MCF 10A (cell line): ENCODE data around the gene RAP1A. TPM values are rescaled to one million over a fixed set of nuclear protein-coding genes. Genes with fewer than 3 reads are reported as not detected.

Experiments used
- BruUV-seq: library from RNA; stranded (reverse); fragments of 400-500 nt; replicated peaks from 2 replicates; lab custom pipeline; 2021; lab: Mats Ljungman, UMichigan
- CTCF ChIA-PET: fragments of 300-600 bp; sonication (Branson Sonifier 250); formaldehyde crosslinking; extraction: SDS; loops from one replicate; lab custom pipeline; 2021; ENCODE audit warnings: antibody characterized with exemption, inconsistent platforms; lab: Yijun Ruan, JAX
- POLR2A ChIA-PET: fragments of 300-600, 350-650 bp; sonication (Branson Sonifier 250); formaldehyde crosslinking; extraction: SDS; loops from one replicate; lab custom pipeline; 2020; ENCODE audit warnings: antibody characterized with exemption, inconsistent platforms; lab: Yijun Ruan, JAX
- DNase-seq: peaks from one replicate; pipeline ENCODE4 v3.0.0-alpha.2; 2018; ENCODE audit not compliant: unreplicated experiment
- H3K27ac Mint-ChIP-seq: one replicate; pipeline ENCODE4 v1.8.0; 2022; ENCODE audit warnings: mild to moderate bottlenecking, low read depth, mixed read lengths; ENCODE audit not compliant: unreplicated experiment
- H3K27me3 Mint-ChIP-seq: one replicate; pipeline ENCODE4 v1.8.0; 2022; ENCODE audit warnings: mixed read lengths; ENCODE audit not compliant: insufficient read depth, unreplicated experiment
- H3K36me3 Mint-ChIP-seq: one replicate; pipeline ENCODE4 v1.8.0; 2022; ENCODE audit warnings: mild to moderate bottlenecking, moderate library complexity, mixed read lengths; ENCODE audit not compliant: insufficient read depth, unreplicated experiment
- H3K4me1 Mint-ChIP-seq: one replicate; pipeline ENCODE4 v1.8.0; 2022; ENCODE audit warnings: mixed read lengths; ENCODE audit not compliant: insufficient read depth, unreplicated experiment
- H3K4me3 Mint-ChIP-seq: one replicate; pipeline ENCODE4 v1.8.0; 2022; ENCODE audit warnings: mild to moderate bottlenecking, moderate library complexity, mixed read lengths; ENCODE audit not compliant: unreplicated experiment
- H3K9me3 Mint-ChIP-seq: one replicate; pipeline ENCODE4 v1.8.0; 2022; ENCODE audit warnings: mixed read lengths; ENCODE audit not compliant: unreplicated experiment
- intact Hi-C: fragments of 100-400 bp; cut with micrococcal nuclease; formaldehyde crosslinking; loops from 2 replicates; pipeline ENCODE4 v1.14.1; 2022
- total RNA-seq: library from RNA; stranded (reverse); gene quantifications from 2 replicates; pipeline ENCODE4 v1.2.3, GENCODE V29; 2022
- TF ChIP-seq, protein P1 (sequence below): fragments of 200-600 bp; IDR thresholded peaks from one replicate; pipeline ENCODE4 v1.8.0; 2022; ENCODE audit warnings: antibody characterized with exemption, mild to moderate bottlenecking; ENCODE audit not compliant: unreplicated experiment

Gene RAP1A
- total RNA-seq, 1 experiment from 2014 or later: 39.3 TPM

DNA sequence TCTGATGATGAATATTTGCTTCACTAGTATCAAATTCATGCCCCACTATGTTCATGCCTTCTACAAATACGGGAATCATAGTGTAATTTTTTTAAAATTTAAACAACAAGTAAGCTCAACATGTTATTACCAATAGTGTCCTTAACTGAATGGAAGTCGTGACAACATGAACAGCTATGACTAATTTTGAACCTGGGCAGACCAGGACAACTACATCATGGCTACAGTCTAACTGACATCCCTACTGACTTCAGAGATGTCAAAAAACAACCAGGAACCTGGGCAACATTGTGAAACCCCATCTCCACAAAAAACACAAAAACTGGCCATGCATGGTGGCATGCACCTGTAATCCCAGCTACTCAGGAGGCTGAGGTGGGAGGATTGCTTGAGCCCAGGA lies 33.5 kb upstream of the RAP1A start:
- intact Hi-C loops: no loop called here
- TF ChIP-seq, protein P1, sequence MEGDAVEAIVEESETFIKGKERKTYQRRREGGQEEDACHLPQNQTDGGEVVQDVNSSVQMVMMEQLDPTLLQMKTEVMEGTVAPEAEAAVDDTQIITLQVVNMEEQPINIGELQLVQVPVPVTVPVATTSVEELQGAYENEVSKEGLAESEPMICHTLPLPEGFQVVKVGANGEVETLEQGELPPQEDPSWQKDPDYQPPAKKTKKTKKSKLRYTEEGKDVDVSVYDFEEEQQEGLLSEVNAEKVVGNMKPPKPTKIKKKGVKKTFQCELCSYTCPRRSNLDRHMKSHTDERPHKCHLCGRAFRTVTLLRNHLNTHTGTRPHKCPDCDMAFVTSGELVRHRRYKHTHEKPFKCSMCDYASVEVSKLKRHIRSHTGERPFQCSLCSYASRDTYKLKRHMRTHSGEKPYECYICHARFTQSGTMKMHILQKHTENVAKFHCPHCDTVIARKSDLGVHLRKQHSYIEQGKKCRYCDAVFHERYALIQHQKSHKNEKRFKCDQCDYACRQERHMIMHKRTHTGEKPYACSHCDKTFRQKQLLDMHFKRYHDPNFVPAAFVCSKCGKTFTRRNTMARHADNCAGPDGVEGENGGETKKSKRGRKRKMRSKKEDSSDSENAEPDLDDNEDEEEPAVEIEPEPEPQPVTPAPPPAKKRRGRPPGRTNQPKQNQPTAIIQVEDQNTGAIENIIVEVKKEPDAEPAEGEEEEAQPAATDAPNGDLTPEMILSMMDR: no peak
- Mint-ChIP-seq H3K36me3 (no peaks in the 10 kb centered on the region), H3K9me3 (no peaks in the 10 kb centered on the region), H3K4me1 (no peaks in the 10 kb centered on the region), H3K27me3 (no peaks in the 10 kb centered on the region), H3K27ac (no peak overlapping the region), H3K4me3 (no peak overlapping the region)
- ChIA-PET POLR2A (no interaction called here), CTCF (no interaction called here)
- no peak for DNase-seq
- BruUV-seq: no TSS peak

DNA sequence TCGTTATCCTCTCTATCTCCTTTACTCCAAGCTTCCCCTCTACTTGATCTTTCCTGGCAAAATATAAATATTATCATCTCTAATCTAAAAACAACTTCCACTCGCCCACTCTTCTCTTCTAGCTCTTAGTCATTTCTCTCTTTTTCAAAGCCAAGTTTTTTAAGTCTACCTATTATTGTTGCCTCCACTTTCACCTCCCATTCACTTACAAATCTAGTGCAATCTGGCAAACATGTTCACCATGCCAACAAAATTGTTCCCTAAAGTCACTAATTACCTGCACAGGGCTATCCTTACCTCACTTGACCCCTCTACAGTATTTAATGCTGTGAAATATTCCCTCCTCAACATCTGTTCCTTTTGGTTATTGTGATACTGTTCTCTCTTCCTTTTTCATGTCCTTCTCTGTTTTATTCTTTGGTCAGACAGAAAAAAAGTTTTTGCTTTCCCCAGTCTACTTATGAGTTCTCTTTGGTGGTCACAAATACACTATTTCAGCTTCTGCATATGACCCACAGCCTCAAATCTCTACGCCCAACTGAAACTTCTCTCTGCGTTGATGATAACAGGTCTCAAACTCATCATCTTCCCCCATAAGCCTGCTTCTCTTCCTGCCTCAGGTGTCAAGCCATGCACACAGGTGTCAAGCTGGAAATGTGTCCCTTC lies 31.9 kb upstream of the RAP1A start:
- TF ChIP-seq, protein P1: no peak
- Mint-ChIP-seq H3K4me3 (no peak overlapping the region), H3K9me3 (no peaks in the 10 kb centered on the region), H3K36me3 (no peaks in the 10 kb centered on the region), H3K4me1 (peaks cover 7% of the 10 kb centered on the region), H3K27me3 (no peaks in the 10 kb centered on the region), H3K27ac (no peak overlapping the region)
- no TSS peak for BruUV-seq
- ChIA-PET POLR2A (interaction anchor here (0.7 kb wide), 1 partner anchor 1434 kb away, joined by 3 read pairs; no protein-coding TSS in a partner anchor), CTCF (interaction anchor here (0.6 to 1.2 kb wide), 5 partner anchors 23 to 774 kb away, joined by 3 to 6 read pairs (median 3); no protein-coding TSS in a partner anchor)
- intact Hi-C loops: no loop called here
- no peak for DNase-seq

DNA sequence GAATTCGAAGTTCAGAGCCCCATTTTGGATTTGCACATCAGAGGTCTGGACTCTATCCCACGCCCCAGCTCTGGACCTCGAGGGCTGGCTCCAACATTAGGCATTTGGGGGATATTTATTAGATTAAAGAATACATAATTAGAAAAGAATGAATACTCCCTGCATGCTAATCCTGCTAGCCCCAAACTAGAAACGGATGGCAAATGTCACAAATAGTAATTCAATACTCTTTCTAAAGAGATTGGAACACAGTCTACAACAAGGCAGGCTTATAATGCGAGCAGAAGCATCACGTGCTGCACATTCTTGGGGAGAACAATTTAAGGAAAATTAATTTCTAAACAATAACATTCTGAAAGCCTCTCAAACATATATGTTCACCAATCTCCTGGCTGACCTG lies 27.7 kb upstream of the RAP1A start:
- no peak for DNase-seq
- POLR2A ChIA-PET: interaction anchor here (0.8 to 4.3 kb wide), 5 partner anchors 9 to 84 kb away, joined by 3 to 43 read pairs (median 8); partner anchors contain the start of gene RAP1A
- Mint-ChIP-seq H3K36me3 (no peaks in the 10 kb centered on the region), H3K9me3 (no peaks in the 10 kb centered on the region), H3K4me3 (no peak overlapping the region), H3K27me3 (no peaks in the 10 kb centered on the region), H3K4me1 (peaks cover 11% of the 10 kb centered on the region), H3K27ac (no peak overlapping the region)
- TF ChIP-seq, protein P1: no peak
- intact Hi-C loops: loop anchor here (2.0 kb wide), 1 partner anchor 29 kb away; no protein-coding TSS in a partner anchor
- no TSS peak for BruUV-seq
- CTCF ChIA-PET: interaction anchor here (0.5 to 3.5 kb wide), 3 partner anchors 83 to 1106 kb away, joined by 3 to 22 read pairs (median 4); no protein-coding TSS in a partner anchor
